Measurements from ENCODE around the gene WLS. TPM values are rescaled to one million over a fixed set of nuclear protein-coding genes. Genes with fewer than 3 reads are reported as not detected.
A peak's percentile ranks its signal among the peaks of the same experiment; 100 is the strongest.

Gene WLS
- total RNA-seq, 2 donors from 2014 or later, result 92.2 to 92.8 TPM

GRCh38 chr1:68148631-68149030 lies 83.7 kb downstream of the WLS start:
- intact Hi-C loops (cut with DNase I), result loop anchor here in 1 of 2 donors (5.0 kb wide), 1 partner anchor 84 kb away; the partner anchor contains the start of gene WLS
- ATAC-seq (no peak), DNase-seq (no peak)

DNA sequence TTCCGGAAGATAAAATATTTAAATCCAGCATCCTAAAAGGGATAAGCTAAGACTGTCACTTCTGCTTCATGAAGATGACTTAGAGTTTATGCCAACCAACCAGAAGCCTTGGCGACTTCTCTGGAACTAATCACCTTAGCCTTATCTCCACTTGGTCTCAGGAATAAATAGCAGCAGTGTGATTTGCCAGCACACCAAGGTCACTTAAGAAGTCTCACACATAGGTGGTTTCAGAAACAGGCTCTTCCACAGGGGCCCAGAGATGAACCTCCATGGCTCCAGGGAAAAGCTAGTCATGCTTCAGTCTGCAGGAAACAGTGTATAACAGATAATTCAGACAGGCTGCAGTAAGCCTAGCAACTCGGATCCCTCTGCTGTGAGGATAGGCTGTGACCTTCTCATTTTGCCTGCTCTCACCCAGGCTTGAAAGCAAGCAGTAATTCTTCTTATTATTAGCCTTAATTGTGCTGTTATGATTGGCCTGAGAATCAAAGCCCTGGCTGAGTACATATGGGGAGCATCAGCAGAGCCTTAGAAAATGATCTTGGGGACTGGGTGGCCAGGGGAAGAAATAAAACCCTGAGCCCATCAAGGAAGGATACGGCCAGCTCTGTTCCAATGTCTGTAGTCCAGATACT lies 84.7 kb downstream of the WLS start:
- peak in 1 of 2 donors; percentile 14 for ATAC-seq
- intact Hi-C loops (cut with DNase I), result loop anchor here in 1 of 2 donors (5.0 kb wide), 1 partner anchor 85 kb away; the partner anchor contains the start of gene WLS
- DNase-seq, result no peak

DNA sequence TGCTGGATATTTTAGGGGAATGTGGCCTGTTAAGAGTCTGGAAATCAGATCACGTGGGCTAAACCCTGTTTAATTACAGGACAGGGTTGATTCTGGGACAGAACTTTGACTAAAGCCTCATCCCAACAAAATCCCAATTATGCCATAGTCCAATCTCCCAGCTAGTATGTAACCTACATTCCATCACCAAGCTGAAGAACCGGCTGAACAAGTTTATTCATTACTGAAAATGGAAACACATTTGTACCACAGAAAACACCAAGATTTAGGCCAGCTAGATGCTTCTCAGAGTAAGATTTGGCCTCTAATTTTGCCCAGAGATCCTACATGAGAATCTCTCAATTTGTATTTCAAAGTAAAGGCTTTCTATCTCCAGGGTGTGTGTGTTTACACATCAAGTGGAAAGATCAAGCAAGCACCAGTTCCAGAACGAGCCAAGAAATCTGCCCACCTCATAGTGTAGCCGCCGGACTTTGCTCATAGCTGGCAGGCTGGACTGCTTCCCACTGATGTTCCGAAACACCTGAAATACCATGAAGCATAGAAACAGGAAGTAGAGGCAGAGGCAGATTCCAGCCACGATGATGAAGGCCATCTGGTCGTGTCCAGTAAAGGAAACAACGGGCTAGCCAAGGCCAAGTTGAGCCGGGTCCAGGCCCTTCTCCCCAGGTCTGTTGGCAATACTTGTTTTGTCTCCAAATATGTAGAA lies 86.8 kb downstream of the WLS start:
- intact Hi-C loops (cut with DNase I), result loop anchor here in 1 of 2 donors (5.0 kb wide), 1 partner anchor 87 kb away; the partner anchor contains the start of gene WLS

GRCh38 chr1:68144856-68145255 lies 87.5 kb downstream of the WLS start:
- intact Hi-C loops (cut with DNase I), result loop anchor here in 1 of 2 donors (5.0 kb wide), 1 partner anchor 87 kb away; the partner anchor contains the start of gene WLS
- DNase-seq (no peak), ATAC-seq (no peak)

More for the DNA sequence above, 86.8 kb downstream of the WLS start:
- ATAC-seq (peak in 1 of 2 donors; percentile 15), DNase-seq (no peak)

GRCh38 chr1:68143633-68144032 lies 88.7 kb downstream of the WLS start:
- DNase-seq (no peak), ATAC-seq (no peak)
- intact Hi-C loops (cut with DNase I), result no loop called here

GRCh38 chr1:68142461-68142860 lies 89.9 kb downstream of the WLS start:
- no peak for ATAC-seq
- DNase-seq, result no peak
- intact Hi-C loops (cut with DNase I), result no loop called here

DNA sequence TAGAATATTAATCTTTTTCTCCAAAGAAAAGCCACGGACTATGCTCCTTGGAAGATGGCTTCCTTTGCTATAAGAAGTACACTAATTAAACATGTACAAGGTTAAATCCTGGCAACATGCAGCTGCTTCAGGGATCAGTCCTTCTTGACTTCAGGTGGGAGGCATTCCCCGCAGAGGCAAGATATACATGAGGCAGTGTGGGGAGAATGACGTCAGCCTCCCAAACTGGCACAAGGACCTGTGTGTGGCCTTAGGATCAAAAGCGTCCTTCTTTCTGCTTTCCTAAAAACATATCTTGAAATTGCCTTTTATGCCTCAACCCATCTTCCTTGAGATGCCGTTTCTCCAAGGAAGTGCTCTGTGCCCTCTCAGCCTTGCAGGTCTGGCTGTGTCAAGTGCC lies 90.3 kb downstream of the WLS start:
- intact Hi-C loops (cut with DNase I), result no loop called here
- DNase-seq (no peak), ATAC-seq (peak; percentile 6 to 51)

DNA sequence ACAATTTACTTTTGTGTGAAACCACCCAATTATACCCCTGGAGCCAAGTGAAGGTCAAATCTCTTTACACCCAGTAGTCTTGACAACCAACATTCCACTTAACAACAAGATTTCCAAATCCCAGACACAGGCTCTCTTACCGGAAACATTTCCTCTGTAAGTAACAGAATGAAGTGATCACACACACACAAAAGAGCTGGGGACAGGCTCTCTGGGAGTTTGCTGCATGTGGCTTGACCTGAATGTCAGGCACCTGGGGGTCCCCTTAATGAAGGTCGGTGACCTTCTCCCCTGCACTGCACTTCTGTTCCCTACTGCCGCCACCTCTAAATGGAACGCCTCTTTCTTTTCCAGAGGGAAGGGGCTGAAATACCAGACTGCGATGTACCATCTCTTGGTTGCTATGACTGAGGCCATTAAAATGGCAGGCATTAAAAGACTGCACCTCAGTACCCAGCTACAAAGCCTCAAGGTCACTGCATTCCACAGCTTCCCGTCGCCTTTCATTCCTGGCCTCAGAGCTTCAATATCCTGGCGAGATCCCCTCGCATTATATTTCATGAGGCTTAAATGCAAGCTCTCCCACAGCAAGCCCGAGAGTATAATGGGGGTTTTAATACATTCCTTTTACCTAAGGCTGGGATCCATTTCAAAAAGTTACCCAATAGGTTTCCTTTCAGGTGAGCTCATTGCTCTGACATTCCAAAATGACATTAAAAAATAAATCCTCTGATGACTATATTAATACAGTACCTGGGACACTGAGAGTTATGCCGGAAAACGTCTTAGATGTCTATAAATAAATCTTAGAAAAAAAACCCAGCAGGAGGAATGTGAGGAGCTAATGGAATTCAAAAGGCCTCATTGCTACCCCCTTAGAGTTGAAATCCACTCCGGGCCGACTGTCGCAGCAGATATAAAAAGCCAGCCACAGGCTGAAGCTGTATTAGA lies 91.0 kb downstream of the WLS start:
- no peak for DNase-seq
- ATAC-seq, result peak; percentile 78 to 81
- intact Hi-C loops (cut with DNase I), result no loop called here

DNA sequence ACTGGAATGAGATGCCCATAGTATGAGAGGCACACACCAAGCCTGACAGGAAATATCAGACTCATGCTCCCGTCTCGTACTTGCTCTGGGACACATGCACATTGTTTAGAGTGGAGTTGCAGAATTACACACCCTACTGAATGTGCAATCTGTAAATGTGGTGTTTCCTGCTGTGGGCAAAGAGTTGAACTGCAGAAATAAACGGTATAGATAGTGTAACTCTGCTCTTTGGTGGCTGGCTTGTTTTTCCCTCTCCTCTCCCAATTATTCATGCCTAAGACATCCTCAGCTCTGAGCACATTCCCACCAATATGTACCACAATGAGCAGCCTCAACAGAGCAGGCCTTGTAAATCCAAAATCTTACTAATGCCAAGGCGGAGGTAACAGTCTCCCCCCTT lies 91.8 kb downstream of the WLS start:
- intact Hi-C loops (cut with DNase I), result no loop called here
- ATAC-seq (peak in 1 of 2 donors; percentile 21), DNase-seq (no peak)

GRCh38 chr1:68136187-68136586 lies 96.1 kb downstream of the WLS start:
- DNase-seq (no peak), ATAC-seq (no peak)
- intact Hi-C loops (cut with DNase I), result no loop called here

- intact Hi-C loops (cut with DNase I), result no loop called here
- no peak for ATAC-seq
- no peak for DNase-seq
Measured at GRCh38 chr1:68132426-68133130, 99.7 kb downstream of the WLS start.

GRCh38 chr1:68131261-68131660 lies 101.1 kb downstream of the WLS start:
- no peak for ATAC-seq

GRCh38 chr1:68129536-68130250 lies 102.6 kb downstream of the WLS start:
- DNase-seq (no peak), ATAC-seq (no peak)
- intact Hi-C loops (cut with DNase I), result no loop called here

More at GRCh38 chr1:68131261-68131660, 101.1 kb downstream of the WLS start:
- no peak for DNase-seq
- intact Hi-C loops (cut with DNase I), result no loop called here

DNA sequence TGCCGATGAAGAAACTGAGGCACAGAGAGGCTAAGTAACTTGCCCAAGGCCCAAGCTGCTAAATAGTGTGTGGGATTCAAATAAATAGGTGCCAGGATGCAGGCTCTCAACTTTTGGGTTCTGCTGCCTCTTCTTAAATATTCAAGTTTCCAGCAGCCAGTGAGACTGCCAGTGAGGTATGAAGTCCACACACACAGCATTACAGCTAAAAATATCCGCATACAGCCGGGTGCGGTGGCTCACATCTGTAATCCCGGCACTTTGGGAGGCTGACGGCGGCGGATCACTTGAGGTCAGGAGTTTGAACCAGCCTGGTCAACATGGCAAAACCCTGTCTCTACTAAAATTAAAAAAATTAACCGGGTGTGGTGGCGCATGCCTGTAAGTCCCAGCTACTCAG lies 103.5 kb downstream of the WLS start:
- ATAC-seq, result peak; percentile 53 to 75
- no peak for DNase-seq
- intact Hi-C loops (cut with DNase I), result no loop called here

DNA sequence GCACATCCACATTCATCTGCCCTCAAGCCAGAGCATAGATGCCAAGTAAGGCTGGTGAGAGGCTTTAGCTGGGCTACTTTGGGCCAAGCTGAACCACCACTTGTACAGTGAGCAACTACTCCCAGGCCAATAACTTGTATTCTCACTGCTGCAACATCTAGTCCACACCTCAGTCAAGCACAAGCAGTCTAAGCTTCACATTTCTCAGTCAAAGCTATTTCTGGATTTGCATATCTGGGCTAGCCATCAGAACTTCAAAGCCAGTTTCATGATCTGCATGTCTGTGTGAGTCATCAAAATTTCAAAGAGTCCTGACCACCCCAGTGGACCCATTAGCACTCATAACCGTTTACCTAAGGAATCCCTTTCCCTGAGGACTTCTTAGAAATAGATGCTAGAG lies 104.2 kb downstream of the WLS start:
- no peak for DNase-seq
- intact Hi-C loops (cut with DNase I), result no loop called here
- ATAC-seq, result peak; percentile 20 to 35

DNA sequence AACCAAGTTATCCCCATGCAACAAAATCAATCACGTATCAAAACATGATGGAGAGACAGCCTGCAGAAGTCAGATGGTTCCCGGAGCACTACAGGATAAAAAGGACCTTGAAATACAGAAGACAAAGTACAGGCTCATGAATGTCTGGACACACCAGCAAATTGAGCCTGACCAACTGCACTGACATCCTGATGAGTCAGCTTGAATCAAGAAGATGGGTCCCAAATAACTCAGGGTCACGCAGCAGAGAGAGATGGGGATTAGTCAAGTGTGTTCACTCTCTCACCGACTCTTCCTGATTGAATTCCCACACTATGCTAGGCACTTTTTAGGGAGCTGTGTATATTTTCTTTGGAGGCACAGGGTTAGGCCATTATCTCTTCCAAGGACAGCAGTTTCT lies 110.8 kb downstream of the WLS start:
- DNase-seq, result no peak
- ATAC-seq, result peak in 1 of 2 donors; percentile 35
- intact Hi-C loops (cut with DNase I), result loop anchor here in 1 of 2 donors (5.0 kb wide), 1 partner anchor 111 kb away; the partner anchor contains the start of gene WLS

DNA sequence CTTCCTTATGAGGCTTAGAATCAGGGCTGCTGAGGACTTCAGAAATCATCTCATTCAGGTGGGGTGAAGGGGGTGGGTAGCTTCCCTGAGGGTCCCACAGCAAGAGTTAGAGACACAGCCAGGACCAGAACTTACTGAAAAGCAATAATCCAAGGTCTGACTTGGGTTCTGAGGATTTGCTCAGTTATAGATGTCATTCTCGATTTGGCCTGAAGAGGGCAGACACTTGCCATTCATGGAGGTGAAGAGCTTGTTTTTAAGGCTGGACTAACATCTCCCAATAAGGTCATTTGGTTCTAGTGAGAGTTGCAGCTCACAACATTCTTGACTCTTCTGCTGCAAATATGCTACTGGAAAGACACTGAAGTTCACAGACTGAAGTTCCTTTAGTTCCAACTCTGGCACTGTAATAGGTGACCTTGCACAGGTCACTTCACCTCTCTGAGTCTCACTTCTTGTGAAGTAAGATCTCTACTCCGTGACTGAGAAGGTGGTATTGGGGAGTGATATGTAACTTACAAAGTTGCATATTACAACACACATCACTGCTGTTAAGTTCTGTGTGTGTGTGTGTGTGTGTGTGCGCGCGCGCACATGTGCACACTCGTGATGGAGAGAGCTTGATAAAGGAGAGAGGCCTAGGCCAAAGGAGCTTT lies 112.1 kb downstream of the WLS start:
- ATAC-seq (peak; percentile 62 to 70), DNase-seq (no peak)
- intact Hi-C loops (cut with DNase I), result loop anchor here in 1 of 2 donors (5.0 kb wide), 1 partner anchor 112 kb away; the partner anchor contains the start of gene WLS
